ENCODE data around the gene GIMAP8. TPM values are rescaled to one million over a fixed set of nuclear protein-coding genes. Genes with fewer than 3 reads are reported as not detected.

GIMAP8 gene
- total RNA-seq = 10 to 100 TPM; 59.0 to 62.5 TPM
- 10 to 100 TPM in 1 of 2 donors, 1 to 10 TPM in 1; 9.8 to 39.9 TPM for polyA plus RNA-seq

DNA sequence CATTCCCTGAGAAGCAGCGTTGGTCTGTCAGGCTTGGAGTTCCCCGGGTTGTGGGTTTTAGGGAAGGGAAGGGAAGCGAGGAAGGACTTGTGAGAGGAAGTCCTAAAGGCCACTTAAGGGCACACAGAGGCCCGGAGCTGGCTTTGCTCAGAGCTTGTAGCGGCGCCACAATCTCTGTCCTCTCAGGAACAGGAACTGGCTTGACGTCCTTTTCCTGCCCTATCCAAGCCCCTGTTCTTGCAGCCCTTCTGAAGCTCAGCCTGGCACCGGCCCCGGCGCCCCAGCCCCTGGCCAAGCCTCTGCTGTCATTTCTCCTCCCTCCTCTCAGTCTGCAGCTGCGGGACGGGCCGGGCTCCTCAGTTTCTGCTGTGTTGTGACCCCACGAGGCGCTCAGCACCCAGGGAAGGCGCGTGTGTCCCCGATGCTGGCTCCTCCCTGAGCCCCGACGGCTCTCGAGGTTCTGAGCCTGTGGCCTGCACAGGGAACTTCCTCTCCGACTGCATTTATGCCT lies at the start of gene GIMAP8:
Gene GIMAP8 (plus strand): TSS at position 140 of the 511 bp plus-strand sequence. CDS start 16,069 bp downstream, outside the sequence.
- Histone ChIP-seq H3K27ac (ENCODE audit: low read depth, low read length) (peak within 1 kb of the TSS; percentile 84), H3K27me3 (ENCODE audit: insufficient read depth, low read length) (no peaks in the 10 kb centered on the region), H3K9me3 (ENCODE audit: control insufficient read depth in 1 of 2, low read length in 2 of 2) (peaks cover 0 to 2% of the 10 kb centered on the region in 2 donors), H3K4me1 (ENCODE audit: insufficient read depth, low read length) (peaks cover 69% of the 10 kb centered on the region), H3K4me3 (ENCODE audit: low read length in 2 of 2) (peak within 1 kb of the TSS; percentile 95 to 100), H3K36me3 (ENCODE audit: insufficient read depth, low read length) (no peaks in the 10 kb centered on the region)
- Mint-ChIP-seq H3K4me1 (peaks cover 45 to 79% (median 60%) of the 10 kb centered on the region in 4 donors), H3K27me3 (no peaks in the 10 kb centered on the region), H3K36me3 (peaks cover 25 to 46% of the 10 kb centered on the region in 2 donors), H3K4me3 (peak within 1 kb of the TSS; percentile 97 to 100 (median 100)), H3K9me3 (peaks cover 0 to 20% (median 7%) of the 10 kb centered on the region in 8 donors), H3K27ac (peak within 1 kb of the TSS; percentile 84 to 98 (median 96))
- ChIA-PET POLR2A (ENCODE audit: partially characterized antibody) (interaction anchor here (0.6 to 31.1 kb wide), 38 partner anchors 23 to 306 kb away, joined by 3 to 1079 read pairs (median 12); partner anchors contain the start of genes GIMAP1, GIMAP2, GIMAP4 and GIMAP5), CTCF (ENCODE audit: partially characterized antibody) (interaction anchor here (0.8 to 10.5 kb wide), 19 partner anchors 11 to 307 kb away, joined by 3 to 146 read pairs (median 5); partner anchors contain the start of genes GIMAP1, GIMAP2, GIMAP4 and GIMAP6)
- intact Hi-C loops (cut with micrococcal nuclease) = loop anchor here (1.0 to 2.0 kb wide), 6 partner anchors 14 to 287 kb away; partner anchors contain the start of genes GIMAP1, GIMAP2, GIMAP5 and GIMAP7
- DNase-seq = peak; percentile 62 to 82 (median 70)

DNA sequence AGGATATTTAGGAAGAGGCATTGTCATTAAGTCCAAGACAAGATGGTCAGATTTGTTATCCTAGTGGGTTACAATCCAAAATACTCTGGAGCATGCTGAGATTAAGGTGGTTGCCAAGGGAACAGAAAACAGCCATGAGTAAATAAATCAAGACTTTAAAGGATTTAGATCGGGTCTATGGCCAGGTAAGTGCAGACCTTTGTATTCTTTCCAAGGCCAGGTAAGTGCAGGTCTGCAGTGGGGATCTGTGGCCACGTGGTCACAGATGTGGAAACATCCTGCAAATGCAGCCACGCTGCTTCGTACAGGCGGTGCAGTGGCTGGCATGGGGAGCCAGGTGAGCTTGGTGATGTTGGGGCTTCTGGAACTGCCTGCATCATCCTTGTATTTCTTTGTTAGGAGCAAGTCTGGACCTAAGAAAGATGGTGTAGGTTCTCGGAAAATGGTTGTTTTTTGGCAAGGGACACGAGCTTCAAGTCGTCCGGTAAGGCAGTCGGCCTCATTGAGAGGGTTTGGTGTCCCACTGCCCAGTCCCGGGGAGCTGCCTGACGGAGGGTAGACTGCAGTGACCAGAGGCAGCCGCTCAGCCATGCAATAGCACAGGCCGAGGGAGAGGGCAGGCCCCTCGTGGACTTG lies 49.5 kb upstream of the GIMAP8 start:
- DNase-seq = no peak
- Mint-ChIP-seq H3K36me3 (peaks cover 4 to 6% of the 10 kb centered on the region in 2 donors), H3K9me3 (no peaks in the 10 kb centered on the region), H3K27ac (peak overlapping the region in 3 of 7 donors; percentile 42 to 70 (median 42)), H3K4me1 (peaks cover 11 to 35% (median 22%) of the 10 kb centered on the region in 4 donors), H3K27me3 (no peaks in the 10 kb centered on the region), H3K4me3 (peak overlapping the region in 1 of 8 donors; percentile 9)
- intact Hi-C loops (cut with micrococcal nuclease) = no loop called here
- CTCF ChIA-PET (ENCODE audit: partially characterized antibody) = no interaction called here
- POLR2A ChIA-PET (ENCODE audit: partially characterized antibody) = interaction anchor here (0.8 kb wide), 1 partner anchor 43 kb away, joined by 3 read pairs; no protein-coding TSS in a partner anchor
- Histone ChIP-seq H3K36me3 (ENCODE audit: insufficient read depth, low read length) (no peaks in the 10 kb centered on the region), H3K4me3 (ENCODE audit: low read length in 2 of 2) (no peak overlapping the region), H3K27ac (ENCODE audit: low read depth, low read length) (no peak overlapping the region), H3K9me3 (ENCODE audit: control insufficient read depth in 1 of 2, low read length in 2 of 2) (no peaks in the 10 kb centered on the region), H3K27me3 (ENCODE audit: insufficient read depth, low read length) (no peaks in the 10 kb centered on the region), H3K4me1 (ENCODE audit: insufficient read depth, low read length) (peaks cover 14% of the 10 kb centered on the region)

DNA sequence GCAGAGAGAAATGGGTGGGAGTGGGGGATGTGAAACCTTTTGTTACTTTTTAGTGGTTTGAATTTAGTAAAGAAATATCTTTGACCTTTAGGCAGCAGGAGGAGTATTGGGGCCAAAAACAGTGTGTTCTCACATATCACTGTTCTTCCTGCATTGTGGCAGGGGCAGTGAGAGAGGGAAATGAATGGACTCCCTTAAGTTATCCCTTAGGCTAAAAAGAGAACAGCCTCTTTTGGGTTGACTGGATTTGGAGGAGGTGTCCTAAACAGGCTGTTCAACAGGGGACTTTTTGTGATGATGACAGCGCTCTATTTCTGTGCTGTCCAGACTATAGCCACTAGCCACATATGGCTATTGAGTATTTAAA lies 49.0 kb upstream of the GIMAP8 start:
- peaks cover 4 to 10% of the 10 kb centered on the region in 2 donors for H3K36me3 Mint-ChIP-seq
- POLR2A ChIA-PET (ENCODE audit: partially characterized antibody) = no interaction called here
- H3K9me3 ChIP-seq (ENCODE audit: control insufficient read depth in 1 of 2, low read length in 2 of 2) = no peaks in the 10 kb centered on the region
- peaks cover 14 to 36% (median 26%) of the 10 kb centered on the region in 4 donors for H3K4me1 Mint-ChIP-seq
- no peak overlapping the region for H3K4me3 Mint-ChIP-seq
- CTCF ChIA-PET (ENCODE audit: partially characterized antibody) = no interaction called here
- no peak overlapping the region for H3K27ac ChIP-seq (ENCODE audit: low read depth, low read length)
- no peaks in the 10 kb centered on the region for H3K27me3 ChIP-seq (ENCODE audit: insufficient read depth, low read length)
- H3K4me3 ChIP-seq (ENCODE audit: low read length in 2 of 2) = no peak overlapping the region
- no peak for DNase-seq
- intact Hi-C loops (cut with micrococcal nuclease) = no loop called here
- no peaks in the 10 kb centered on the region for H3K27me3 Mint-ChIP-seq
- no peaks in the 10 kb centered on the region for H3K9me3 Mint-ChIP-seq
- H3K36me3 ChIP-seq (ENCODE audit: insufficient read depth, low read length) = no peaks in the 10 kb centered on the region
- peaks cover 18% of the 10 kb centered on the region for H3K4me1 ChIP-seq (ENCODE audit: insufficient read depth, low read length)
- peak overlapping the region in 3 of 7 donors; percentile 42 to 70 (median 65) for H3K27ac Mint-ChIP-seq

DNA sequence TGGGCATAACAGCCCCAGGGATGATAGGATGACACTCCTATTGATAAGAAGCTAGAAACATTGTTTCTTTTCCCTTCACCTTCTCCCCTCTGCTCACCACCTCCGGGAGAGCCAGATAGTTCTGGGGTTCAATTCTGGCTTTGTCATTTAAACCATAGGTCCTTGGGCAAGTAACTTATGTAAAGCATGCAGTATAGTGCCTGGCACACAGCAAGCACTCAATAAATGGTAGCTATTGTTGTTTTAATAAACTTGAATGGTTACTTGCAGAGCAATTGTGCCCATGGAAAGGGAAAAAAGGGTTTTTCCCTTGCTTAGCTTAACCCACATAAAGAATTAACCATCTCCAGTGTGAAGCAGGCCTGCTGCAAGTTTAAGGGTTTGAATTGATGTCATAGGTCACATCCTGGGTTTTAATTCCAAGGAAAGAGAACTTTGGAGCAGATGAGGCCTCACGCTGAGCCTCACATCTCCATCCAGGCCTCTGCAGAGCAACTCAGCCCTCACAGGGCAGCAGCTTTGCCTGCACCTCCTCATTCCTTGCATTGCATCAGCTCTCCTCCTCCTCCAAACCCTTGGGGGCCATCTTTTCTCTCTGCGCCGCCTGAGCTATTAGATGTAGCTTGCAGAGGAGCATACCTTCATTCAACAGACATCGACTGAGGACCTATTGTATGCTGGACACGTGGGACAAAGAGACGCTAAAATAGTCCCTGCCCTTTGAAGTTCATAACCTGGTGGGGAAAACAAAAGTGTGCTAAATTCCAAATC lies 48.4 kb upstream of the GIMAP8 start:
- DNase-seq = no peak
- Histone ChIP-seq H3K9me3 (ENCODE audit: control insufficient read depth in 1 of 2, low read length in 2 of 2) (no peaks in the 10 kb centered on the region), H3K36me3 (ENCODE audit: insufficient read depth, low read length) (no peaks in the 10 kb centered on the region), H3K4me1 (ENCODE audit: insufficient read depth, low read length) (peaks cover 25% of the 10 kb centered on the region), H3K27ac (ENCODE audit: low read depth, low read length) (no peak overlapping the region), H3K27me3 (ENCODE audit: insufficient read depth, low read length) (no peaks in the 10 kb centered on the region), H3K4me3 (ENCODE audit: low read length in 2 of 2) (no peak overlapping the region)
- H3K27me3 Mint-ChIP-seq = no peaks in the 10 kb centered on the region
- intact Hi-C loops (cut with micrococcal nuclease) = no loop called here
- H3K4me3 Mint-ChIP-seq = peak overlapping the region in 3 of 8 donors; percentile 34 to 61 (median 42)
- peak overlapping the region in 5 of 7 donors; percentile 20 to 80 (median 56) for H3K27ac Mint-ChIP-seq
- peaks cover 16 to 43% (median 31%) of the 10 kb centered on the region in 4 donors for H3K4me1 Mint-ChIP-seq
- ChIA-PET POLR2A (ENCODE audit: partially characterized antibody) (interaction anchor here (1.1 to 6.1 kb wide), 3 partner anchors 24 to 40 kb away, joined by 3 to 47 read pairs (median 3); partner anchors contain the start of genes REPIN1 and ZNF775), CTCF (ENCODE audit: partially characterized antibody) (interaction anchor here (0.9 to 1.5 kb wide), 2 partner anchors 24 to 49 kb away, joined by 3 read pairs; no protein-coding TSS in a partner anchor)
- no peaks in the 10 kb centered on the region for H3K9me3 Mint-ChIP-seq
- peaks cover 6 to 14% of the 10 kb centered on the region in 2 donors for H3K36me3 Mint-ChIP-seq

DNA sequence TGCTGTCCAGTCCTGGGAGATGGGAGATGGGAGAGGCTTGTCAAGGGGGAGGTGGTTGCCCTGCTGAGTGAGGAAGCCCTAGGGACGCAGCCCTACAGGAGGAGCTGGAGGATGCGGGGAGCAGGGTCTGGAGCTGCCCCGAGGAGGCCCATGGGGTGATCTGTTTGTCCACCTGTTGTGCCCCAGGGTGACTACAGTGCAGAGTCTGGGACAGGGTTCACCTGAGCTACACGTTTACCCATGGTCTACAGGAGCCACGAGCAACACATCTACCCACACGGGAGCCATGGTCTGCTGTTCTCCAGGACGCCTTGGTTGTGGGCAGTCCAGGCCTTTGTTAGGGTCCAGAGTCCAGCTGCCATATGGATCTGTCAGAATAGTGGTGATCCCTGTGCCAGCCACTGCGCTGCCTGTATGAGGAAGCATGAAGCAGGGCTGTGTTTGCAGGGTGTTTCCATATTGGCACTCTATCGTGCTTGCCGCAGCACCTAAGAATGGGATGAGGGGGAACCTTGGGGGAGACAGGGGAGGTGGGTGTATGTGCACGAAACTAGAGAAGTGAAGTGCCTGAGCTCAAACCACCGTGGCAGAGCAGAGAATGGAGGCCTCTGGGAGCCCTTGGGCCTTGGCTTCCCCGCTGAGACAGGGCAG lies 47.6 kb upstream of the GIMAP8 start:
- peaks cover 8 to 16% of the 10 kb centered on the region in 2 donors for H3K36me3 Mint-ChIP-seq
- H3K4me1 ChIP-seq (ENCODE audit: insufficient read depth, low read length) = peaks cover 30% of the 10 kb centered on the region
- H3K27ac Mint-ChIP-seq = peak overlapping the region; percentile 56 to 80 (median 72)
- intact Hi-C loops (cut with micrococcal nuclease) = no loop called here
- ChIA-PET CTCF (ENCODE audit: partially characterized antibody) (interaction anchor here (0.9 to 1.5 kb wide), 4 partner anchors 25 to 50 kb away, joined by 3 to 6 read pairs (median 3); no protein-coding TSS in a partner anchor), POLR2A (ENCODE audit: partially characterized antibody) (interaction anchor here (1.1 to 6.1 kb wide), 3 partner anchors 25 to 40 kb away, joined by 3 to 47 read pairs (median 3); partner anchors contain the start of genes REPIN1 and ZNF775)
- H3K9me3 Mint-ChIP-seq = no peaks in the 10 kb centered on the region
- no peaks in the 10 kb centered on the region for H3K27me3 Mint-ChIP-seq
- no peaks in the 10 kb centered on the region for H3K27me3 ChIP-seq (ENCODE audit: insufficient read depth, low read length)
- no peaks in the 10 kb centered on the region for H3K9me3 ChIP-seq (ENCODE audit: control insufficient read depth in 1 of 2, low read length in 2 of 2)
- H3K36me3 ChIP-seq (ENCODE audit: insufficient read depth, low read length) = no peaks in the 10 kb centered on the region
- peaks cover 19 to 45% (median 34%) of the 10 kb centered on the region in 4 donors for H3K4me1 Mint-ChIP-seq
- no peak overlapping the region for H3K4me3 ChIP-seq (ENCODE audit: low read length in 2 of 2)
- DNase-seq = no peak
- H3K27ac ChIP-seq (ENCODE audit: low read depth, low read length) = no peak overlapping the region
- peak overlapping the region in 5 of 8 donors; percentile 33 to 61 (median 48) for H3K4me3 Mint-ChIP-seq

DNA sequence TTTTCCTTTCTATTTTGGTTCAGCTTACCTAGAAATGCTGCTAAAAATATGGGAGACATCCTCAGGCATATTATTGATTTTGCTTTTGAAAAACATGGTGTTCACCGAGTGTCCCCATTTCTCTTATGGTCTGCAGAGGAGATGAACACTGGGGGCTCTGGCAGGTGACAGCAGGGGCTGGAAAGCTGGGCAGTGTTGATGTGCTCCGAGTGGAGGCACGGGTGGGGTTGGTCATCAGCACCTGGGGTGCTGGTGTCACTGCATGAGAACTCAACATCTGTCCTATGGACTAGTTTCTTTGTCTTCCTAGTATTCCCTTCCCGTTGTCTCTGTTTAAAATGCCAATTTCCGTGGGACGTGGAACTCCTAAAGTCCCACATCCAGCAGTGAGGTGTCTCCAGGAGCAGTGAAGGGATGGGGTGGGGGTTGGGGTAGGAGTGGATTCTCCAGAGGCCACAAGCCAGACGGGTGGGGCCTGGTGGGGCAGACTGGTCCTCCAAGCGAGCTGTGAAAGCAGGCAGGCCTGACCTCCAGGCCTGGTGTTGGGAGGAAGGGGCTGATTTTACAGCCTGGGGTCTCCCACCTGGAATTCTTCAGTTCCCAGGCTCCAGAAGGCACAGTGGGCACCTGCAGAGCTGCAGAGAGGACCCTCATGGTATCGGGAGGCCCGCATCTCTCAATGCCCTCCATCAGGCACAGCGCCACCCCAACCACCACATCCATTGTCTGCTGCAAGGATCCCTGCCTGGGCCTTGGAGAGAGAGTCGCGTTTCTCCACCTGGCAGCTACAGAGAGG lies 46.9 kb upstream of the GIMAP8 start:
- Mint-ChIP-seq H3K27me3 (no peaks in the 10 kb centered on the region), H3K27ac (peak overlapping the region; percentile 80 to 96 (median 95)), H3K9me3 (no peaks in the 10 kb centered on the region), H3K4me1 (peaks cover 19 to 47% (median 36%) of the 10 kb centered on the region in 4 donors), H3K4me3 (peak overlapping the region; percentile 29 to 99 (median 95)), H3K36me3 (peaks cover 9 to 18% of the 10 kb centered on the region in 2 donors)
- Histone ChIP-seq H3K36me3 (ENCODE audit: insufficient read depth, low read length) (no peaks in the 10 kb centered on the region), H3K27me3 (ENCODE audit: insufficient read depth, low read length) (no peaks in the 10 kb centered on the region), H3K4me3 (ENCODE audit: low read length in 2 of 2) (peak overlapping the region; percentile 50 to 92), H3K9me3 (ENCODE audit: control insufficient read depth in 1 of 2, low read length in 2 of 2) (no peaks in the 10 kb centered on the region), H3K27ac (ENCODE audit: low read depth, low read length) (peak overlapping the region; percentile 85), H3K4me1 (ENCODE audit: insufficient read depth, low read length) (peaks cover 30% of the 10 kb centered on the region)
- no peak for DNase-seq
- POLR2A ChIA-PET (ENCODE audit: partially characterized antibody) = interaction anchor here (0.7 to 6.1 kb wide), 10 partner anchors 8 to 346 kb away, joined by 3 to 101 read pairs (median 7); partner anchors contain the start of genes GIMAP1, REPIN1 and ZNF775
- intact Hi-C loops (cut with micrococcal nuclease) = no loop called here
- CTCF ChIA-PET (ENCODE audit: partially characterized antibody) = interaction anchor here (0.8 to 1.5 kb wide), 11 partner anchors 15 to 351 kb away, joined by 3 to 6 read pairs (median 3); no protein-coding TSS in a partner anchor

Measured in CD4-positive, alpha-beta memory T cell (primary cell).